ENCODE measurements around the gene PLA2G4E. TPM values are rescaled to one million over a fixed set of nuclear protein-coding genes. Genes with fewer than 3 reads are reported as not detected.

The PLA2G4E gene
- total and polyA plus RNA-seq, 2 donors (not counting 1 experiment from before 2014, with no cell fraction given), result not detected

GRCh38 chr15:41942886-41943285, 78.0 kb downstream of the PLA2G4E start:
- peak overlapping the region; percentile 91 for H3K27ac ChIP-seq (ENCODE audit: insufficient read depth, low read length)
- TF ChIP-seq CTCF (conservative IDR thresholded peaks at IDR 0.05 in 1 of 2, IDR thresholded peaks at IDR 0.05 in 1 of 2; ENCODE audit: low read depth in 1 of 2, low read length in 2 of 2), result no peak
- TF ChIP-seq EZH2 (IDR thresholded peaks at IDR 0.05; ENCODE audit: low read length, missing control alignments), result no peak
- H3K4me3 ChIP-seq (replicated peaks in 1 of 4; ENCODE audit: control extremely low read depth in 1 of 4, insufficient read depth in 1 of 4, low read depth in 3 of 4, low read length in 4 of 4), result no peak overlapping the region
- no peaks in the 10 kb centered on the region for H4K20me1 ChIP-seq (ENCODE audit: control insufficient read depth, extremely low read depth, insufficient read depth, low read length)
- H3K9ac ChIP-seq (ENCODE audit: insufficient read depth, low read length), result no peak overlapping the region
- no peak overlapping the region for H2AFZ ChIP-seq (ENCODE audit: low read length)
- no peaks in the 10 kb centered on the region for H3K27me3 ChIP-seq (ENCODE audit: control insufficient read depth, insufficient read depth, low read length)
- H3K4me2 ChIP-seq (ENCODE audit: extremely low read depth, insufficient read depth, low read length), result no peak overlapping the region
- peaks cover 6% of the 10 kb centered on the region for H3K36me3 ChIP-seq (ENCODE audit: control insufficient read depth, insufficient read depth, low read length)
- no peak for DNase-seq (ENCODE audit: low read depth in 2 of 2)
- peaks cover 23% of the 10 kb centered on the region for H3K79me2 ChIP-seq (ENCODE audit: control insufficient read depth, insufficient read depth, low read length)
- peaks cover 40% of the 10 kb centered on the region for H3K4me1 ChIP-seq (ENCODE audit: control insufficient read depth, extremely low read depth, insufficient read depth, low read length)
- H3K9me3 ChIP-seq (ENCODE audit: control insufficient read depth, insufficient read depth, low read depth, low read length), result no peaks in the 10 kb centered on the region

- Histone ChIP-seq H3K4me1 (ENCODE audit: control insufficient read depth, extremely low read depth, insufficient read depth, low read length) (peaks cover 38% of the 10 kb centered on the region), H3K9ac (ENCODE audit: insufficient read depth, low read length) (no peak overlapping the region), H3K9me3 (ENCODE audit: control insufficient read depth, insufficient read depth, low read depth, low read length) (no peaks in the 10 kb centered on the region), H3K4me3 (replicated peaks in 1 of 4; ENCODE audit: control extremely low read depth in 1 of 4, insufficient read depth in 1 of 4, low read depth in 3 of 4, low read length in 4 of 4) (no peak overlapping the region), H3K4me2 (ENCODE audit: extremely low read depth, insufficient read depth, low read length) (no peak overlapping the region), H4K20me1 (ENCODE audit: control insufficient read depth, extremely low read depth, insufficient read depth, low read length) (no peaks in the 10 kb centered on the region), H3K36me3 (ENCODE audit: control insufficient read depth, insufficient read depth, low read length) (peaks cover 6% of the 10 kb centered on the region), H3K79me2 (ENCODE audit: control insufficient read depth, insufficient read depth, low read length) (peaks cover 19% of the 10 kb centered on the region), H3K27ac (ENCODE audit: insufficient read depth, low read length) (no peak overlapping the region), H2AFZ (ENCODE audit: low read length) (no peak overlapping the region), H3K27me3 (ENCODE audit: control insufficient read depth, insufficient read depth, low read length) (no peaks in the 10 kb centered on the region)
- DNase-seq (ENCODE audit: low read depth in 2 of 2), result no peak
- no peak for TF ChIP-seq CTCF (conservative IDR thresholded peaks at IDR 0.05 in 1 of 2, IDR thresholded peaks at IDR 0.05 in 1 of 2; ENCODE audit: low read depth in 1 of 2, low read length in 2 of 2)
Observed at GRCh38 chr15:41941644-41942415, 79.0 kb downstream of the PLA2G4E start.

GRCh38 chr15:41940441-41940857, 80.4 kb downstream of the PLA2G4E start:
- no peaks in the 10 kb centered on the region for H4K20me1 ChIP-seq (ENCODE audit: control insufficient read depth, extremely low read depth, insufficient read depth, low read length)
- peaks cover 13% of the 10 kb centered on the region for H3K79me2 ChIP-seq (ENCODE audit: control insufficient read depth, insufficient read depth, low read length)
- no peaks in the 10 kb centered on the region for H3K9me3 ChIP-seq (ENCODE audit: control insufficient read depth, insufficient read depth, low read depth, low read length)
- H3K27me3 ChIP-seq (ENCODE audit: control insufficient read depth, insufficient read depth, low read length), result no peaks in the 10 kb centered on the region
- H3K4me3 ChIP-seq (replicated peaks in 1 of 4; ENCODE audit: control extremely low read depth in 1 of 4, insufficient read depth in 1 of 4, low read depth in 3 of 4, low read length in 4 of 4), result no peak overlapping the region
- H3K27ac ChIP-seq (ENCODE audit: insufficient read depth, low read length), result peak overlapping the region; percentile 43
- no peak overlapping the region for H3K9ac ChIP-seq (ENCODE audit: insufficient read depth, low read length)
- H2AFZ ChIP-seq (ENCODE audit: low read length), result no peak overlapping the region
- peaks cover 38% of the 10 kb centered on the region for H3K4me1 ChIP-seq (ENCODE audit: control insufficient read depth, extremely low read depth, insufficient read depth, low read length)
- peak overlapping the region; percentile 38 for H3K4me2 ChIP-seq (ENCODE audit: extremely low read depth, insufficient read depth, low read length)
- no peak for TF ChIP-seq EZH2 (IDR thresholded peaks at IDR 0.05; ENCODE audit: low read length, missing control alignments)
- TF ChIP-seq CTCF (conservative IDR thresholded peaks at IDR 0.05 in 1 of 2, IDR thresholded peaks at IDR 0.05 in 1 of 2; ENCODE audit: low read depth in 1 of 2, low read length in 2 of 2), result no peak
- peak; percentile 60 to 93 for DNase-seq (ENCODE audit: low read depth in 2 of 2)
- peaks cover 6% of the 10 kb centered on the region for H3K36me3 ChIP-seq (ENCODE audit: control insufficient read depth, insufficient read depth, low read length)

Measured in fibroblast of lung (primary cell).